ENCODE results near the gene LNP1.
"Not testable (repeated sequence)": the region's sequence is repeated elsewhere in the genome, so short reads cannot be mapped to it uniquely, and the experiment has no call there.

Gene LNP1

GRCh38 chr3:100400780-100401673, at the start of gene LNP1, which contains the start of gene TOMM70:
LNP1 (plus strand) TSS chr3:100401539; CDS start chr3:100429730, 28,191 bp downstream.
TOMM70 (minus strand) TSS chr3:100401089; CDS start chr3:100400949, 140 bp downstream.
- peak; percentile 93 for DNase-seq (ENCODE audit: low read depth)

GRCh38 chr3:100351770-100352169, 49.6 kb upstream of the LNP1 start:
- DNase-seq (ENCODE audit: low read depth), result not testable (repeated sequence)

- DNase-seq (ENCODE audit: low read depth), result no peak
Measured at GRCh38 chr3:100352296-100353231, 48.8 kb upstream of the LNP1 start.

GRCh38 chr3:100354850-100355249, 46.5 kb upstream of the LNP1 start:
- DNase-seq (ENCODE audit: low read depth), result no peak

- no peak for DNase-seq (ENCODE audit: low read depth)
Measured at GRCh38 chr3:100358413-100358812, 42.9 kb upstream of the LNP1 start.

GRCh38 chr3:100359035-100359434, 42.3 kb upstream of the LNP1 start:
- no peak for DNase-seq (ENCODE audit: low read depth)

GRCh38 chr3:100360757-100361496, 40.4 kb upstream of the LNP1 start:
- DNase-seq (ENCODE audit: low read depth), result no peak

GRCh38 chr3:100361897-100362296, 39.4 kb upstream of the LNP1 start:
- DNase-seq (ENCODE audit: low read depth), result no peak

- DNase-seq (ENCODE audit: low read depth), result no peak
Measured at GRCh38 chr3:100364421-100364820, 36.9 kb upstream of the LNP1 start.

- DNase-seq (ENCODE audit: low read depth), result no peak
Measured at GRCh38 chr3:100366424-100366823, 34.9 kb upstream of the LNP1 start.

- no peak for DNase-seq (ENCODE audit: low read depth)
Measured at GRCh38 chr3:100368441-100368840, 32.9 kb upstream of the LNP1 start.

- no peak for DNase-seq (ENCODE audit: low read depth)
Measured at GRCh38 chr3:100370756-100371155, 30.6 kb upstream of the LNP1 start.

GRCh38 chr3:100374521-100374920, 26.8 kb upstream of the LNP1 start:
- no peak for DNase-seq (ENCODE audit: low read depth)

GRCh38 chr3:100376301-100376700, 25.0 kb upstream of the LNP1 start:
- no peak for DNase-seq (ENCODE audit: low read depth)

GRCh38 chr3:100384733-100385525, 16.4 kb upstream of the LNP1 start:
- DNase-seq (ENCODE audit: low read depth), result no peak

- no peak for DNase-seq (ENCODE audit: low read depth)
Measured at GRCh38 chr3:100386437-100387074, 14.8 kb upstream of the LNP1 start.

- DNase-seq (ENCODE audit: low read depth), result no peak
Measured at GRCh38 chr3:100389025-100389424, 12.3 kb upstream of the LNP1 start.

GRCh38 chr3:100395679-100396431, 5.5 kb upstream of the LNP1 start:
- DNase-seq (ENCODE audit: low read depth), result no peak

GRCh38 chr3:100396967-100397366, 4.4 kb upstream of the LNP1 start:
- DNase-seq (ENCODE audit: low read depth), result no peak

All from stimulated activated CD8-positive, alpha-beta memory T cell treated with anti-CD3 and anti-CD28 coated beads, Interleukin-15, amount 100 ng/mL, for 1 hour (primary cell).